Dermis blood vessel endothelial cell (primary cell): ENCODE results near the gene SLC25A2. TPM values are rescaled to one million over a fixed set of nuclear protein-coding genes. Genes with fewer than 3 reads are reported as not detected.

Source experiments
- DNase-seq: peaks from one replicate; pipeline ENCODE4 v3.0.0; 2010
- total RNA-seq: library from RNA; depleted of rRNA; stranded (reverse); fragments of >200 nt; gene quantifications from 2 replicates; pipeline ENCODE4 v1.2.3, GENCODE V29; 2014

SLC25A2 gene
- total RNA-seq, 1 donor from 2014 or later: 0.34 TPM

DNA sequence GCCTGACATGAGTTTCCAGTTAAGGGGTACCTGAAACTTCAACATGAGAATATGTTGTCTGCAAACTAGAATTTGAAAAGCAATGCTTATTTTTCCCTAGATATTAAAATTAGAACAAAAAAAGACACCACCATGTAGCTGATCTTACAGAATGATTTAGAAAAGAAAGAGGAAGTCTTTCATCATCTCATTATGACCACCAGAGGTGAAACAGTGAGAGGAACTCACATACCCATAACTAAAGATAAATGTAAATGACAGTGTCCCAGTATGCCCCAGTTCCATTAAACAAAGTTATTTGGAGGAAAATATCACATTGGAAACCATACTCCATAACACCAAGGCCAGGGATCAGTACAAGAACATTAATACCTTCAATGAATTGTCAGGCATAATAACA lies 9.9 kb upstream of the SLC25A2 start:
- no peak for DNase-seq

DNA sequence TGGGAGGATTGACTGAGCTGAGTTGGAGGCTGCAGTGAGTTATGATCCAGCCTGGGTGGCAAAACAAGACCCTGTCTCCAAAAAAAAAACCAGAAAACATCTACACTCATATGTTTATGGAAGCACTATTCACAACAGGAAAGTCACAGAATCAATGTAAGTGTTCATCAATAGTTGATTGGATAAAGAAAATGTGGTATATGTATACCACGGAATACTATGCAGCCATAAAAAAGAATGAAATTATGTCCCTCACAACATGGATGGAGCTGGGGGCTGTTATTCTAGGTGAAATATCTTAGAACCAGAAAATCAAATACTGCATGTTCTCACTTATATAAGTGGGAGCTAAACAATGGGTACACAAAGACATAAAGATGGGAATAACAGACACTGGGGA lies 2.8 kb upstream of the SLC25A2 start:
- DNase-seq: no peak

DNA sequence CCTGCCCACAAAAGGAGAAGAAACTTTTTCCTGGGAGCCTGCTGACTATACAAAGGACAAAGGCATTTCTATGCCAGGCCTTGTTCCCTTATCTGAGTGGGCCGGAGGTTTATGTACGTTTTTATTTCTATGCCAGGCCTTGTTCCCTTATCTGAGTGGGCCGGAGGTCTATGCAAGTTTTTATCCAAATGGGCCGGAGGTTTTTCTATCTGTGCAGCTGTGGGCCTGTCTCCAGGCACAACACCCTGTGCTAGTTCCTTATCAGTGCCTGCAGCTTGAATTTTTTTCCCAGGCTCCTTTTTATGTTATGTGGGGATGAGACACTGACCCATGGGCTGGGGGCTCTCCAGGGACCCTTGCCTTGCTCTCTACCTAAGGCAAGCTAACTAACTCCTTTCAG lies 5.5 kb downstream of the SLC25A2 start:
- no peak for DNase-seq

DNA sequence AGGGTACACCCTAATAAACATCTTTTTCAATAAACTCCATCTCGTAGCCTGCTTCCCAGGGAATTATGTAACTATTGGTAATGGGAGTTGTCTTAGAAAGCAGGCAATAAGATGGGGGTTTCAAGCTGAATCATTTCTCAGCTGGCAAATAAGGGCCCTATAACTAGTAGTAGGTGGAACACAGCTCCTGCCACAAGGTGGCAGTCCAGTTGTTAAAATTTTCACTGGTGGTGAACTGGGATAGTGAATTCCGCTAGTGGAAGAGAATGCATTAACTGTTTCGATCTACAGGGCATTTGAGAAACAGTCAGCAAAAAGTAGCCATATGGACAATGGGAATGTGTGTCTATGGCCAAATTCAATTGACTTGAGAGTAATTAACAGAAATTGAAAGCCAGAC lies 30.9 kb downstream of the SLC25A2 start:
- no peak for DNase-seq

DNA sequence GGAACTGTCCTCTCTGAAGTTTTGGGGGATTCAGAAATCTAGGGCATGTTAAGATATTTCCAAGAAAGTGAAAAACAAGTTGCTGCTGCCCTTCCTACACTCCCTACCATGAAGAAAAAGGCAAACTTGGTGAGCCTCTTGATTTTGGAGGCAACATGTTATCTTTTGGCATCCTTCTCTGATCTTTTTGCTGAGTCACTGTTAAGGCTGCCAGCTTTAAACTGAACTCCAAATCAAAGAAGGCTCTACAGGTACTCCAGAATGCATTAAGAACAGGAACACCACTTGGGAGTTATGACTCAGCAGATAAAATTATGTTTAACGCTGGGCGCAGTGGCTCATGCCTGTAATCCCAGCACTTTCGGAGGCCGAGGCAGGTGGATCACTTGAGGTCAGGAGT lies 34.7 kb downstream of the SLC25A2 start:
- no peak for DNase-seq

DNA sequence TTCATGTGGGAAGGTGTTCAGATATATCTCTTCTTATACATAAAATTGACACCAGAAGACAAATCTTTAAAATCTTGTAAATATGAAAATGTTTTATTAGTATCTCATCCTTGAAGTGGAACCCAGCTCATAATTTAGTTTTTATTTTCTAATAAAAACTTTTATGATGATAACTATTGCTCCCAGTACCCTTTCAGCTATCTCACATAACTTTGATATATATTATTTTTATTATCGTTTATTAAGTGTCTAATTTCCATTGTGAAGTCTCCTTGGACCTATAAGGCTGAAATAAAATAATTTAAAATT lies 42.7 kb downstream of the SLC25A2 start:
- DNase-seq: no peak

DNA sequence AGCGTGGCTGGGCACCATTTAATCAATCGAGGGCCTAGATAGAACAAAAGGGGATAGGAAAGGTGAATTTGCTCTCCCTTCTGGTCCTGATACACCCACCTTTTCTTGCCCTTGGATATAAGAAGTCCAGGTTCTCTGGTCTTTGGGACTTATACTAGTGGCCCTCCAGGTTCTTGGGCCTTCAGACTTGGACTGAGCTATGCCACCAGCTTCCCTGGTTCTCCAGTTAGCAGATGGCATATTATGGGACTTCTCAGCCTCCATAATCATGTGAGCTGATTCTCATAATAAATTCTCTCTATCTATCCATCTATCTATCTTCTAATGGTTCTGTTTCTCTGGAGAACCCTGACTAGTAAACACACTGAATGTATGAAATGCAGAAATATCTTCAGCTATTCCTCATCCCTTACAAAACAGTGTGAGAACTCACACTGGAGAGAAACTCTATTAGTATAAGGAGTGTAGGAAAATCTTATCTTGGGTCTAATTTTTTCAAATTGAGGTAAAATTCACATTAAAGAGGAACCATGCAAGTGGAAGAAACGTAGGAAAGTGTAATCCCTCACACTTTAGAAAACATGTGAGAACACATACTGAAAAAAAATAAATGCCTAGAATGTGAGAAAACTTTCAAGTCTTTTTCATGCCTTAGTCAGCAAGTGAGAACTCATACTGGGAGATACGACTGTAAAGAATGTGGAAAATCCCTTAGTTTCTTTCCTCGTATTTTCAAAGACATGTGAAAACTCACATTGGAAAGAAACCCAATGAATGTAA lies 43.2 kb downstream of the SLC25A2 start:
- peak; percentile 18 for DNase-seq

DNA sequence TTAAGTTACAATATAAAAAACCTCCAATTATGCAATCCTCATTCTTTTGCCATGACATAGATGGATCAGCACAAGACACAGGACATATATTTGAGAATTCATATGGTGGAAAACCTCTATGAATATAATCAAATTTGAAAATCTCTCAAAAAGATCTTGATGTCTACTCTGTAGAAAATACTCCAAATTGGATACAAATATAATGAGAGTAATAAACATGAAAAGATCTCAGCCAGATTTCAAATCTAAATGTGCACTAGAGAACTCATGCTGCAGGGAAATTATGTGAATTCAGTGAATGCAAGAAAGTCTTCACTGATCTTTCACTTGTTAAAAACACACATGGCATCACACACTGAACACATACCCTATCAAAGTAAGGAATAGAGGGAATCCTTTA lies 44.9 kb downstream of the SLC25A2 start:
- no peak for DNase-seq

DNA sequence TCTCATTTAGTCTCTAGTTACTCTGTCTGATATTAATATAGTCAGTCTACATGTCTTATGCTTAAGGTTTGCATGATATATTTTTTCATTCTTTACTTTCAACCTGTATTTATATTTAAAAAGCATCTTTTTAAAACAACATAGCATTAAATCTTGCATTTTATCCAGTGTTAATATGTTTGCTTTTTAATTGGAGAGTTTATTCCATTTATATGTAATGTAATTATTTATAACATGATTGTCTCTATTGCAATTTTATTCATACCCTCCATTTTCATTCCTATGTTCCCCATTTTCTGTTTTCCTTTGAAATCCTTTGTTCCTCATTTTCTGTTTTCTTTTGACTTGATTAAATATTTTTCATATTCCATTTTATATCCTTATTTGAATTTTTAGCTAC lies 45.4 kb downstream of the SLC25A2 start:
- DNase-seq: no peak

Other genes with a start within 250 kb of the SLC25A2 start
- gene PCDHB2, start 209.4 kb downstream of the SLC25A2 start, total RNA-seq: 0.88 and 1.4 TPM in 2 replicates
- gene PCDHB3, start 203.6 kb downstream of the SLC25A2 start, total RNA-seq: 0.51 TPM in 2 replicates
- gene PCDHB4, start 182.2 kb downstream of the SLC25A2 start, total RNA-seq: 0.17 and 0.19 TPM in 2 replicates
- gene PCDHB5, start 168.8 kb downstream of the SLC25A2 start, total RNA-seq: 1.2 and 1.7 TPM in 2 replicates
- 0.05 and 0.17 TPM in 2 replicates for gene PCDHB6, start 154.0 kb downstream of the SLC25A2 start, total RNA-seq
- gene PCDHB7, start 131.4 kb downstream of the SLC25A2 start, total RNA-seq: 0.68 and 0.74 TPM in 2 replicates
- 0.14 and 0.34 TPM in 2 replicates for gene PCDHB8, start 126.3 kb downstream of the SLC25A2 start, total RNA-seq
- gene PCDHB16, start 121.7 kb downstream of the SLC25A2 start, total RNA-seq: 0.17 and 0.23 TPM in 2 replicates
- 0.14 and 0.17 TPM in 2 replicates for gene PCDHB9, start 116.9 kb downstream of the SLC25A2 start, total RNA-seq
- gene PCDHB10, start 111.7 kb downstream of the SLC25A2 start, total RNA-seq: 0.51 and 0.70 TPM in 2 replicates
- 0.17 and 0.19 TPM in 2 replicates for gene PCDHB11, start 104.4 kb downstream of the SLC25A2 start, total RNA-seq
- 0.47 and 0.68 TPM in 2 replicates for gene PCDHB12, start 95.3 kb downstream of the SLC25A2 start, total RNA-seq
- gene PCDHB13, start 90.1 kb downstream of the SLC25A2 start, total RNA-seq: 1.4 TPM in 2 replicates
- 0.98 and 1.0 TPM in 2 replicates for gene PCDHB14, start 80.7 kb downstream of the SLC25A2 start, total RNA-seq
- 0.65 and 1.0 TPM in 2 replicates for gene PCDHB15, start 58.7 kb downstream of the SLC25A2 start, total RNA-seq
- 60.6 and 78.3 TPM in 2 replicates for gene TAF7, start 16.7 kb upstream of the SLC25A2 start, total RNA-seq
- 0.33 and 0.34 TPM in 2 replicates for gene PCDHGA1, start 26.5 kb upstream of the SLC25A2 start, total RNA-seq
- 1.4 TPM in 2 replicates for gene PCDHGA2, start 34.7 kb upstream of the SLC25A2 start, total RNA-seq
- 0.70 and 1.2 TPM in 2 replicates for gene PCDHGA3, start 39.8 kb upstream of the SLC25A2 start, total RNA-seq
- gene PCDHGB1, start 46.0 kb upstream of the SLC25A2 start, total RNA-seq: 1.4 and 1.5 TPM in 2 replicates
- gene PCDHGA4, start 51.0 kb upstream of the SLC25A2 start, total RNA-seq: 2.2 and 3.4 TPM in 2 replicates
- 0.51 and 1.7 TPM in 2 replicates for gene PCDHGB2, start 55.9 kb upstream of the SLC25A2 start, total RNA-seq
- gene PCDHGA5, start 60.1 kb upstream of the SLC25A2 start, total RNA-seq: 0.74 and 0.85 TPM in 2 replicates
- gene PCDHGB3, start 66.2 kb upstream of the SLC25A2 start, total RNA-seq: 3.6 and 3.7 TPM in 2 replicates
- 2.2 TPM in 2 replicates for gene PCDHGA6, start 69.8 kb upstream of the SLC25A2 start, total RNA-seq
- 1.0 and 1.3 TPM in 2 replicates for gene PCDHGA7, start 78.7 kb upstream of the SLC25A2 start, total RNA-seq
- gene PCDHGB4, start 83.6 kb upstream of the SLC25A2 start, total RNA-seq: 11.3 and 14.5 TPM in 2 replicates
- 0.74 and 1.4 TPM in 2 replicates for gene PCDHGA8, start 88.6 kb upstream of the SLC25A2 start, total RNA-seq
- 11.9 and 16.7 TPM in 2 replicates for gene PCDHGB5, start 93.9 kb upstream of the SLC25A2 start, total RNA-seq
- gene PCDHGA9, start 98.7 kb upstream of the SLC25A2 start, total RNA-seq: 2.9 and 3.6 TPM in 2 replicates
- 2.9 and 3.7 TPM in 2 replicates for gene PCDHGB6, start 104.0 kb upstream of the SLC25A2 start, total RNA-seq
- gene PCDHGA10, start 108.9 kb upstream of the SLC25A2 start, total RNA-seq: 4.7 and 6.0 TPM in 2 replicates
- 10.2 and 11.9 TPM in 2 replicates for gene PCDHGB7, start 113.6 kb upstream of the SLC25A2 start, total RNA-seq
- gene PCDHGA11, start 117.0 kb upstream of the SLC25A2 start, total RNA-seq: 6.8 and 10.6 TPM in 2 replicates
- gene PCDHGA12, start 126.5 kb upstream of the SLC25A2 start, total RNA-seq: 4.1 and 4.6 TPM in 2 replicates
- gene PCDHGC3, start 171.9 kb upstream of the SLC25A2 start, total RNA-seq: 19.4 and 25.1 TPM in 2 replicates
- 1.2 and 1.5 TPM in 2 replicates for gene PCDHGC4, start 181.0 kb upstream of the SLC25A2 start, total RNA-seq
- 0.56 and 1.5 TPM in 2 replicates for gene PCDHGC5, start 185.0 kb upstream of the SLC25A2 start, total RNA-seq